Aorta (tissue), 5 donors: ENCODE results near the gene ZXDC. TPM values are rescaled to one million over a fixed set of nuclear protein-coding genes. Genes with fewer than 3 reads are reported as not detected.
A peak's percentile ranks its signal among the peaks of the same experiment; 100 is the strongest.

ENCODE experiments used
- ATAC-seq: fragments of 200-7000 bp; cut with Tn5 transposase; one replicate; pipeline ENCODE4 v1.9.1; 2022; ENCODE audit warnings: moderate library complexity; ENCODE audit not compliant: low FRiP score
- DNase-seq, 2 donors: peaks; one replicate each; pipeline ENCODE4 v3.0.0-alpha.2; 2020
- H3K27ac ChIP-seq, 2 donors: one replicate each; pipeline ENCODE4 v1.5.1; 2013; ENCODE audit warnings: low read length in 2 of 2, mild to moderate bottlenecking in 2 of 2, moderate library complexity in 2 of 2, control low read depth in 1 of 2, inconsistent platforms in 1 of 2, low read depth in 1 of 2
- H3K27me3 ChIP-seq, 2 donors: one replicate each; pipeline ENCODE4 v1.6.1; 2013; ENCODE audit warnings: control low read depth in 1 of 2, low read length in 1 of 2, mild to moderate bottlenecking in 1 of 2, moderate library complexity in 1 of 2; ENCODE audit not compliant: insufficient read depth in 2 of 2, control insufficient read depth in 1 of 2
- H3K36me3 ChIP-seq, 2 donors: one replicate each; pipeline ENCODE4 v1.6.1; 2013; ENCODE audit warnings: control low read depth in 1 of 2, low read length in 1 of 2, mild to moderate bottlenecking in 1 of 2; ENCODE audit not compliant: insufficient read depth in 2 of 2, control insufficient read depth in 1 of 2
- H3K4me1 ChIP-seq, 2 donors: one replicate each; pipeline ENCODE4 v1.6.1; 2013; ENCODE audit warnings: low read length in 2 of 2, control low read depth in 1 of 2, mild to moderate bottlenecking in 1 of 2, moderate library complexity in 1 of 2; ENCODE audit not compliant: insufficient read depth in 2 of 2, control insufficient read depth in 1 of 2
- H3K4me3 ChIP-seq, 2 donors: one replicate each; pipeline ENCODE4 v1.5.1; 2013; ENCODE audit warnings: low read length in 2 of 2, control low read depth in 1 of 2, mild to moderate bottlenecking in 1 of 2
- H3K9me3 ChIP-seq: one replicate; pipeline ENCODE4 v1.6.1; 2013; ENCODE audit warnings: mild to moderate bottlenecking, low read length; ENCODE audit not compliant: control insufficient read depth
- WGBS, 2 donors: extraction: QIAGEN DNeasy Blood & Tissue Kit; methylation state at CpG; one replicate each; pipeline ENCODE4 v1.1.7; 2013; 5-methylcytosine and 5-hydroxymethylcytosine counted together
- intact Hi-C, 2 donors: fragments of 100-400 bp; cut with DNase I; formaldehyde crosslinking; loops; one replicate each; pipeline versions ENCODE4 v1.14.2 to v1.15.0; 2022
- polyA plus RNA-seq, 2 donors: library from polyadenylated mRNA; stranded (reverse); fragments of 200-250 nt; gene quantifications; one replicate each; pipeline ENCODE4 v1.2.3, GENCODE V29; 2013
- total RNA-seq, 2 donors: library from RNA; stranded (reverse); fragmentation: NEBNext Ultra II Directional; extraction: Animal tissue kit (Norgen Biotek cat#: 25700); gene quantifications; one replicate each; pipeline ENCODE4 v1.2.1, GENCODE V29; 2021
- donor health status: healthy with polysubstance abuse.
- donor health status: Bipolar disorder and iron deficiency.
- donor health status: DM: no; HTN: no; CAD: no.
- donor health status: DM: no; HTN: no; CAD: no.
- donor health status: DM: yes; HTN: yes; CAD: no.

ZXDC gene
- total and polyA plus RNA-seq, 4 donors, result 4.4 to 37.5 (median 25.8) TPM

DNA sequence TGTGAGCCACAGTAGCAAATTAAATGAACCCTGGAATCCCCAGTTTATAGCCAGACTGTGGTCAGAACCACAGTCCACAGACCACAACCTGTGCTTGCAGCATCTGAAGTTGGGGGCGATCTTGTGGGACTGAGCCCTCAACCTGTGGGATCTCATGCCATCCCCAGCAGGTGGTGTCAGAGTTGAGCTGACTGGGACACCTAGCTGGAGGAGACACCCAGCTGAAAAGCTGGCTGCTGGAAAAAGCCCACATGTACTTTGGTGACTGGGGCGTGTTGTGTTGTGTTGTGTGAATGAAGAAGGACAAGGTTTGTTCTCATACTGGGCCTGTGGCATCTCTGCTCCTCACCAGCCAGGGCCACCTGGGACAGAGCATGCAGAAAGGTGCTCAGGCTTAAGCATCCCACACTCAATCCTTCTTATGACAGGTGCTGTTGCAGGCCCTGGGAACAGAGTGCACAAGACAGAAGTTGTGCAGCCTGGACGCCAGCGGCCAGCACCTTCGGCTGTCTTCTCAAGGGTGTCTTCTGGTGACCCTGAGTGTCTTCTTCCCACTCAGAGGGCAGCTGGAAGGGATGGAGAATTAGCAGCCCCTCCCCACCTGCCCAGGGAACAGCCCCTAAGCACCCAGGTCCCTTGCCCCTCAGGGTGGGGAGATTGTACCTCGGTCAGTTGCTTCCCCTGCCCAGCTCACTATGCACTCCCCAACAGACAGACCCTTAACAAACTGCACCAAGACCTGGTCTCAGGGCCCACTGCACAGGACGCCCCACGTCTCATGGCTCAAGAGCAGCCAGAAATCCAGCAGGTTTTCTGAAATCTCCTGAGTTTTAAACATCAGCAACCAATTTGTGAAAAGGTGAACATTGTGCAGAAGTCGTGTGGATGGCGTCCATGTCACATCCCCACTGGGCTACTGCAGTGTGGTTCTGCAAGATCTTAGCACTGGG lies 44.1 kb upstream of the ZXDC start:
- no peaks in the 10 kb centered on the region for H3K9me3 ChIP-seq
- ATAC-seq (no peak), DNase-seq (peak; percentile 16 to 32)
- no peaks in the 10 kb centered on the region for H3K4me1 ChIP-seq
- intact Hi-C loops, result loop anchor here (5.0 to 10.0 kb wide), 2 partner anchors 938 to 1025 kb away; no protein-coding TSS in a partner anchor
- WGBS, 2 donors, result 87 to 91% methylated on average over 10 of the region's 10 CpGs
- H3K4me3 ChIP-seq, result no peak overlapping the region
- H3K27ac ChIP-seq, result no peak overlapping the region
- H3K27me3 ChIP-seq, result no peaks in the 10 kb centered on the region
- no peaks in the 10 kb centered on the region for H3K36me3 ChIP-seq

DNA sequence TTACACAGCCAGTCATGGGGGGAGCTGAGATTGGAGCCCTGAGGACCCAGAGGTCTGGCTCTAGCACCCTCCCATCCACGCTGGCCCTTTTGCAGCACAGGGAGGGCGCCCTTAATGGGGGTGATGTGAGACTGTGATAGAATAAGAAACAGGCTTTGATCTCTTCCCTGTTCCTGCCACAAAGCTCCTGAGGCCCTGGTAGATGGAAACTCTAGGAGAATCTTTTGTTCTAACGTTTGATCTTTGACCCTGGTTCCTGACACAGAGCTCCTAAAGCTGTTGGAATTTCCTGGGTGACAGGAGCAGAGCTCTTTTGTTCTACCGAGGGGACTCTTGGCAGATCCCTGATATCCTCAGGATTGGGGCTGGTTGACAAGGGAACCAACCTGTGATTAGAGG lies 43.1 kb upstream of the ZXDC start:
- H3K9me3 ChIP-seq, result no peaks in the 10 kb centered on the region
- ATAC-seq, result no peak
- intact Hi-C loops, result no loop called here
- no peaks in the 10 kb centered on the region for H3K36me3 ChIP-seq
- H3K27ac ChIP-seq, result no peak overlapping the region
- H3K4me1 ChIP-seq, result no peaks in the 10 kb centered on the region
- peak in 1 of 2 donors; percentile 2 for DNase-seq
- no peak overlapping the region for H3K4me3 ChIP-seq
- no peaks in the 10 kb centered on the region for H3K27me3 ChIP-seq
- WGBS, 2 donors, result 75 to 79% methylated on average over 4 of the region's 4 CpGs

DNA sequence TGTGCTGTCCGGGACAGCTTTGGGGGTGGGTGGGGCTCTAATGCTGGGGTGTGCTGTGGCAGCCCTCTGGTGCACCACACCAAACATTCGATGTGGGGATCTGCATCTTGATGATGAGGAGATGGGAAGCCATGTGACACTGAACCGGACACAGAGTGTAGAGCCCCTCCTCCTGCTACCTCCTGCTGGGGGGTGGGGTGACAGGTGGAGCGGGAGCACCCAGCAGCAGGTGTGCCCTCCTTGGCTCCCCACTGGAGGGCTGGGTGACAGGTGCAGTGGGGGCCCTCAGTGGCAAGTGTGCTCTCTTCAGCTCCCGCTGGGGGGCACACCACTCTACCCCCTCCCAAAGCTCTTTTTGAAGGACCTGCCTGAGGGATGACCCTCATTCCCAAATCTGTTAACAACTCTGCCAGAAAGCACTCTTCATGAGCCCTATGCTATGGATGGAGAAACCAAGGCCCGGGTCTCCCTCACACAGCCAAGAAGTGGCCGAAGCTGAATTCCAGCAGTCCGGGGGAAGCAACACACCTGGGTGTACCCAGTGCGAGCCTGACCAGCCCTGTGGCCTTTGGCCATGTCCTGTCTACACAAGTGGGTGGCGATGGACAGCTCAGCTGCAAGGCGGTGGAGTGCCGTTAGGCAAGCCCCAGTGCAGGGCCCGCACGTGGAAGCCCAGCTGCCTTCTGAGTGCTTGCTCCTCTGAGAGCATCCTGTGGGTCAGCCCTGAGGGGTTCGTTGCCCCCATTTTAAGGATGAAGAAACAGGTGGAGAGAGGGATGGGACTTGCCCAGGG lies 42.5 kb upstream of the ZXDC start:
- Histone ChIP-seq H3K4me3 (no peak overlapping the region), H3K9me3 (no peaks in the 10 kb centered on the region), H3K4me1 (no peaks in the 10 kb centered on the region), H3K27ac (no peak overlapping the region), H3K36me3 (no peaks in the 10 kb centered on the region), H3K27me3 (no peaks in the 10 kb centered on the region)
- WGBS, 2 donors, result 89% methylated on average over 15 of the region's 15 CpGs
- no peak for ATAC-seq
- peak; percentile 41 to 76 for DNase-seq
- intact Hi-C loops, result no loop called here

DNA sequence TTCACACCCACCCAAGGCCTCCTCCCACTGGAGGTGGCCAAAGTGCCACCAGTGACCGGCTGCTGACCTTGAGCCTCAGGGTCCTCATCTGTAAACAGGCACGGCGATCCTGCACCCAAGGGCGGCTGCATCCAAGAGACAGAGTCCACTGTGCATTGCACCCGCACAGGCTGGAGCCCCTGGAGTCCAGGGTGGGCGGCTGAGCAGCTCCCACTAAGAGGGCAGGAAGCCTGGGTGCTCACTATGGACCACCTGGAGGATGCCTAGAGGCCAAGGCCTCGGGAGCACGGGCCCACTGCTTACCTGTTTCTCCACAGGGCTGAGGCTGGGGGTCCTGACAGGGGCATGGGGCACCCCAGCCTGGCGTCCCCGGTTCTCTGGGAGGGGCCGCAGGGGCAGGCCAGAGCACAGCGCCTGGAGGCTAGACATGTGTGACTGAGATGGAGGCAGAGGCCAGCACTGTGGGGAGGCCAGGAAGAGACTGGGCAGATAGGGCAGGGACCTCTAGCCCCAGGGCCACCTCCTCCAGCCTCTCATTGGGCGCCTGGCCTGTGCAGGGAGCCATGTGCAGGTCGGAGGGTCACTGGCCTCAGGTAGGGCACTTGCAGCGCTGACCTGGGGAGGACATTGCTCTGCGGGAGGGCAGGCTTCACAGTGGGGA lies 41.7 kb upstream of the ZXDC start, which contains the start of gene UROC1:
UROC1 (minus strand) TSS at position 483 of the 661 bp plus-strand sequence; CDS start at position 429, 54 bp downstream.
- WGBS, 2 donors, result 94 to 95% methylated on average over 16 of the region's 16 CpGs
- Histone ChIP-seq H3K4me1 (no peaks in the 10 kb centered on the region), H3K9me3 (no peaks in the 10 kb centered on the region), H3K27ac (no peak within 1 kb of the TSS), H3K27me3 (no peaks in the 10 kb centered on the region), H3K36me3 (no peaks in the 10 kb centered on the region), H3K4me3 (no peak within 1 kb of the TSS)
- intact Hi-C loops, result no loop called here
- peak; percentile 41 to 55 for DNase-seq
- ATAC-seq, result no peak

DNA sequence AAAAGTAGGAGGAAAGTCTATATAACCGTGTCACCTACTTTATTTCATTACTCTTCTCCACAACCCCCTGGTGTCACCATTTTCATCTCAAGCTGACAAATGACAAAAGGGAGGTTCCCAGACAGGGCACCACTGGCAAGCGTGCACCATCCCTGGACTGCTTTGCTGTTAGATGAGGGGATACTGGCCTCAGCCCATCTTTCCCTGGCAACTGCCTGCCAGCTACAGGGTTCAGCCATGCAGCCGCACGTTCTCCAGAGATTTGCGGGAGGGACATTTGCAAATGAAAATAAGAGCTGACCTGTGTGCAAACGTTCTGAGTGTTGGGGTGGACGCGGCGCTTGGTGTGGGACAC lies 41.2 kb upstream of the ZXDC start:
- Histone ChIP-seq H3K27ac (no peak overlapping the region), H3K9me3 (no peaks in the 10 kb centered on the region), H3K27me3 (no peaks in the 10 kb centered on the region), H3K4me3 (no peak overlapping the region), H3K4me1 (no peaks in the 10 kb centered on the region), H3K36me3 (no peaks in the 10 kb centered on the region)
- no peak for ATAC-seq
- DNase-seq, result peak; percentile 24 to 41
- intact Hi-C loops, result no loop called here
- 86 to 89% methylated on average over 9 of the region's 9 CpGs for WGBS, 2 donors

DNA sequence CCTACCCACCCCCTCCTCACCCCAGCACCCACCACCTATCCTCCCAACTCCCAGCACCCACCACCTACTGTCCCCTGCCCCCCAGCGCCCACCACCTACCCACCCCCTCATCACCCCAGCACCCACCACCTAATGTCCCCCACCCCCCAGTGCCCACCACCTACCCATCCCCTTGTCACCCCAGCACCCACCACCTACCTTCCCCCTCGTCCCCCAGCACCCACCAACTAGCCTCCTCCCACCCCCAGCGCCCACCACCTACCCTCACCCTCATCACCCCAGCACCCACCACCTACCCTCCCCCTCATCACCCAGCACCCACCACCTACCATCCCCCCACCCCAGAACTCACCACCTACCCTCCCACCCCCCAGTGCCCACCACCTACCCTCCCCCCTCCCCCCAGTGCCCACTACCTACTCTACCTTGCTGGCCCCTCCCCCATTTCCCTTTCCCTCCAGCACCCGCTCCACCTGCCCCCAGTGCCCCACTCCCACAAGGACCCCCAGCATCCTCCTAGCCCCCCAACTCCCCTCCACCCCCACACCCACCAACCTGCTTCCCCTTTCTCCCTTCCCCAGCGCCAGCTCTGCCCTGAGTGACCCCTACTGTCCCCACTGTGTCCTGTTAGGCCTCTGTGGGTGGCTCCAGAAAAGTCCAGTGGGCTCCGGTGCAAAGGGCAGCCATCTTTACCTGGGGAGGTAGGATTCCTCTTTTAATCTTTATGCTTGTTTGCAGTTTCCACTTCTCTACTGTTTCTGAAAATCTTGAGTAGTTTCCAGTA lies 40.7 kb upstream of the ZXDC start:
- Histone ChIP-seq H3K9me3 (no peaks in the 10 kb centered on the region), H3K36me3 (no peaks in the 10 kb centered on the region), H3K27ac (no peak overlapping the region), H3K27me3 (no peaks in the 10 kb centered on the region), H3K4me1 (no peaks in the 10 kb centered on the region), H3K4me3 (no peak overlapping the region)
- intact Hi-C loops, result no loop called here
- ATAC-seq, result no peak
- WGBS, 2 donors, result 91% methylated on average over 6 of the region's 6 CpGs
- DNase-seq, result peak; percentile 12 to 39

DNA sequence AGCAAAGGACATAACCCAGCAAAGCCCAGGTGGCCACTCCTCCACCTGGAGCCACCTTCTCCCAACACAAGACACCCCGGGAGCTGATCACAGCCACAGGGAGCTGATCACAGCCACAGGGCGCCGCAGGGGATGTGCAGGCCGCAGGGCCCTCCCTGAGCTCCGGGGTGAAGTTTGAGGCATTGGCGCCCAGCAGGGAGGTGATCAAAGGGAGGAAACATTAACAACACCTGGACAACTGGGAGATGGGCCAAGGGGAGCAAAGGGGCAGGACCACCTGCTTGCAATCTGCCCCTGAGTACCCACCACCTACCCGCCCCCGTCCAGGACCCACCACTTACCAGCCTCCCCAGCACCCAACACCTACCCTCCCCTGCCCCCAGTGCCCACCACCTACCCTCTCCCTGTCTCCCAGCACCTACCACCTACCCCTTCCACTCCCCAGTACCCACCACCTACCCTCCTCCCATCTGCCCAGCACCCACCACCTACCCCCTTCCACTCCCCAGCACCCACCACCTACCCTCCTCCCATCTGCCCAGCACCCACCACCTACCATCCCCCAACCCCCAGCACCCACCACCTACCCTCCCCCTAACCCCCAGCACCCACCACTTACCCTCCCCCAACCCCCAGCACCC lies 39.5 kb upstream of the ZXDC start:
- Histone ChIP-seq H3K27ac (no peak overlapping the region), H3K4me1 (no peaks in the 10 kb centered on the region), H3K27me3 (no peaks in the 10 kb centered on the region), H3K9me3 (no peaks in the 10 kb centered on the region), H3K4me3 (no peak overlapping the region), H3K36me3 (no peaks in the 10 kb centered on the region)
- DNase-seq (peak; percentile 26 to 57), ATAC-seq (no peak)
- WGBS, 2 donors, result 94 to 99% methylated on average over 6 to 8 of the region's 8 CpGs
- intact Hi-C loops, result no loop called here
